Measurements from ENCODE around the gene ZRANB1. TPM values are rescaled to one million over a fixed set of nuclear protein-coding genes. Genes with fewer than 3 reads are reported as not detected.

Gene ZRANB1
- total and polyA plus RNA-seq, 2 donors from 2014 or later, result 8.9 to 17.5 TPM

DNA sequence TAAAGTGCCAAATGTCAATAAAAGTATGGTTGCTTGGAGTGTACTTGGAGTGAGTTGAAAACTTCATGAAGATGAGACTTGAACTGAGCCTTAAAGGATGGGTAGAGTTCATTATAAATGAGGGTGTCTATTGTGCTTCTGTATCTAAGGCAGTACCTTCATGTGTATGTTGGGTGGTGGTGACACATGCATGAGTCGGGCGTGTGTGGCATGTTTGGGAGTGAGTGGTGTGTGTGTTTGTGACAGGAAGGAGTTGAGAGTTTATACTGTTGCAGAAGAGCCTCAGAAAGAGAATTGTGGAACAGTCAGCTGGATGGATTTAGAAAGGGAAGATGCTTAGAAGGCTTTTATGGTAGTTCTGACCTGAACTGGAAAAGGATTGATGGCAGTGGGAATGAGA is 6.0 kb upstream of the ZRANB1 start:
- intact Hi-C loops (cut with DNase I), result no loop called here
- Histone ChIP-seq H3K36me3 (ENCODE audit: control insufficient read depth in 2 of 3, insufficient read depth in 3 of 3, low read length in 3 of 3) (no peaks in the 10 kb centered on the region), H3K27ac (ENCODE audit: low read depth in 2 of 2, low read length in 2 of 2) (no peak overlapping the region), H3K27me3 (ENCODE audit: control insufficient read depth, insufficient read depth, low read length) (no peaks in the 10 kb centered on the region), H3K9me3 (ENCODE audit: control insufficient read depth in 2 of 3, insufficient read depth in 1 of 3, low read length in 3 of 3) (no peaks in the 10 kb centered on the region), H3K4me3 (ENCODE audit: low read length in 3 of 3) (no peak overlapping the region), H3K9ac (ENCODE audit: low read length in 3 of 3) (no peak overlapping the region), H3K4me1 (ENCODE audit: control insufficient read depth in 2 of 3, insufficient read depth in 2 of 3, low read depth in 1 of 3, low read length in 3 of 3) (no peaks in the 10 kb centered on the region)
- no peak for FAIRE-seq
- no peak for DNase-seq
- TF ChIP-seq, protein P1, sequence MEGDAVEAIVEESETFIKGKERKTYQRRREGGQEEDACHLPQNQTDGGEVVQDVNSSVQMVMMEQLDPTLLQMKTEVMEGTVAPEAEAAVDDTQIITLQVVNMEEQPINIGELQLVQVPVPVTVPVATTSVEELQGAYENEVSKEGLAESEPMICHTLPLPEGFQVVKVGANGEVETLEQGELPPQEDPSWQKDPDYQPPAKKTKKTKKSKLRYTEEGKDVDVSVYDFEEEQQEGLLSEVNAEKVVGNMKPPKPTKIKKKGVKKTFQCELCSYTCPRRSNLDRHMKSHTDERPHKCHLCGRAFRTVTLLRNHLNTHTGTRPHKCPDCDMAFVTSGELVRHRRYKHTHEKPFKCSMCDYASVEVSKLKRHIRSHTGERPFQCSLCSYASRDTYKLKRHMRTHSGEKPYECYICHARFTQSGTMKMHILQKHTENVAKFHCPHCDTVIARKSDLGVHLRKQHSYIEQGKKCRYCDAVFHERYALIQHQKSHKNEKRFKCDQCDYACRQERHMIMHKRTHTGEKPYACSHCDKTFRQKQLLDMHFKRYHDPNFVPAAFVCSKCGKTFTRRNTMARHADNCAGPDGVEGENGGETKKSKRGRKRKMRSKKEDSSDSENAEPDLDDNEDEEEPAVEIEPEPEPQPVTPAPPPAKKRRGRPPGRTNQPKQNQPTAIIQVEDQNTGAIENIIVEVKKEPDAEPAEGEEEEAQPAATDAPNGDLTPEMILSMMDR (IDR thresholded peaks at IDR 0.05; ENCODE audit: borderline replicate concordance, extremely low read depth, insufficient read depth), result no peak

DNA sequence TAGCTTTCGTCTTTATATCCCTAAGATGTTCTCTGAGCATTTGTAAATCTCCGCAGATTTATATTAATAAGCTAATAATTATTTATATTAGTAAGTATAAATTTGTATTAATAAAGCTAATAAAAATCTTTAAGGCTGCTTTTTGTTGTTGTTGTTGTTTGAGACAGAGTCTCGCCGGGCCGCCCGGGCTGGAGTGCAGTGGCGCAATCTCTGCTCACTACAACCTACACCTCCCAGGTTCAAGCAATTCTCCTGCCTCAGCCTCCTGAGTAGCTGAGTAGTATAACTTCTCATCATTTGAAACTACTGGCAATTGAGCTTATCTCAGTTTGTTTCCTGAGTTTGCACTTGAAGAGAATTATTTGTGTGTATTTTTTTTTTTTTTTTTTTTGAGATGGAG is 5.1 kb upstream of the ZRANB1 start:
- no peak for FAIRE-seq

DNA sequence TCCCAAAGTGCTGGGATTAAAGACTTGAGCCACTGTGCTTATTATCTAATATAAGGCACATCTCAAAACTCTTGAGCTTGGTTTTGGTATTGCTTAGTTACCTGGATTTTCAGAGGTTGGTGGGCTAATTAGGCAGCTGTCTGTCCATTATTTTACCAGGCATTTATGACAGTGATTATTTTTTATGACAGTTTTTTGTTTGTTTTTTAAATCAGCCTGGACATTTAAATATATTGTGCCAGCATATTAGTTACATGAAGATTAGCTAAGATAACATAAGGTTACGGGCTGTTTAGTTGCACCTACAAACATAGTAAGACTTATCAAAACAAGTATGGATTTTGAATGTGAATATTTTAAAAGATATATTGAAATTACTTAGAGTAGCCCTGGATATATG is 2.6 kb upstream of the ZRANB1 start:
- intact Hi-C loops (cut with DNase I), result no loop called here
- TF ChIP-seq, protein P1 (IDR thresholded peaks at IDR 0.05; ENCODE audit: borderline replicate concordance, extremely low read depth, insufficient read depth), result no peak
- H3K4me3 ChIP-seq (ENCODE audit: low read length in 3 of 3), result no peak overlapping the region
- no peak overlapping the region for H3K27ac ChIP-seq (ENCODE audit: low read depth in 2 of 2, low read length in 2 of 2)
- H3K9ac ChIP-seq (ENCODE audit: low read length in 3 of 3), result no peak overlapping the region
- H3K9me3 ChIP-seq (ENCODE audit: control insufficient read depth in 2 of 3, insufficient read depth in 1 of 3, low read length in 3 of 3), result no peaks in the 10 kb centered on the region
- DNase-seq, result no peak
- H3K27me3 ChIP-seq (ENCODE audit: control insufficient read depth, insufficient read depth, low read length), result no peaks in the 10 kb centered on the region
- no peak for FAIRE-seq
- peaks cover 0 to 7% (median 5%) of the 10 kb centered on the region in 3 donors for H3K4me1 ChIP-seq (ENCODE audit: control insufficient read depth in 2 of 3, insufficient read depth in 2 of 3, low read depth in 1 of 3, low read length in 3 of 3)
- no peaks in the 10 kb centered on the region for H3K36me3 ChIP-seq (ENCODE audit: control insufficient read depth in 2 of 3, insufficient read depth in 3 of 3, low read length in 3 of 3)

More for the DNA sequence above, 5.1 kb upstream of the ZRANB1 start:
- Histone ChIP-seq H3K9ac (ENCODE audit: low read length in 3 of 3) (no peak overlapping the region), H3K27ac (ENCODE audit: low read depth in 2 of 2, low read length in 2 of 2) (no peak overlapping the region), H3K4me3 (ENCODE audit: low read length in 3 of 3) (no peak overlapping the region), H3K36me3 (ENCODE audit: control insufficient read depth in 2 of 3, insufficient read depth in 3 of 3, low read length in 3 of 3) (no peaks in the 10 kb centered on the region), H3K27me3 (ENCODE audit: control insufficient read depth, insufficient read depth, low read length) (no peaks in the 10 kb centered on the region), H3K9me3 (ENCODE audit: control insufficient read depth in 2 of 3, insufficient read depth in 1 of 3, low read length in 3 of 3) (no peaks in the 10 kb centered on the region), H3K4me1 (ENCODE audit: control insufficient read depth in 2 of 3, insufficient read depth in 2 of 3, low read depth in 1 of 3, low read length in 3 of 3) (no peaks in the 10 kb centered on the region)
- TF ChIP-seq, protein P1 (IDR thresholded peaks at IDR 0.05; ENCODE audit: borderline replicate concordance, extremely low read depth, insufficient read depth), result no peak
- intact Hi-C loops (cut with DNase I), result no loop called here
- no peak for DNase-seq
